Heart left ventricle (tissue), 13 donors: ENCODE measurements around the gene ATP7B.

Experiments used
- CTCF ChIP-seq, 12 donors: fragments of 200-600 bp; sonication (generic) in 4 of 12; IDR thresholded peaks; one replicate each; pipeline versions ENCODE4 v1.5.0 to v1.8.0; 2018 to 2022; ENCODE audit warnings: antibody characterized with exemption in 12 of 12, mild to moderate bottlenecking in 5 of 12
- POLR2A ChIP-seq, 2 donors: fragments of 450-650 bp; IDR thresholded peaks; one replicate each; pipeline ENCODE4 v1.6.1; 2017; ENCODE audit warnings: antibody characterized with exemption in 2 of 2, mild to moderate bottlenecking in 2 of 2, moderate library complexity in 2 of 2
- donor health status: ischemic (EF 13 %, LVEDD 7.1; RV severe dilation, severe dysfunction).
- donor health status: DM: no; HTN: yes; CAD: no.
- donor health status: DM: no; HTN: no; CAD: no.
- donor health status: ischemic (EF 25% LVEDD 6.9; RV normal size, moderate dysfunction).
- donor health status: ischemic (EF 25% LVEDD 5.7; RV mildly dilated, moderate dysfunction).
- donor health status: ischemic (EF 35%, LVEDD 5.7; RV mildly dilated, moderate dysfunction).
- donor health status: nonischemic (EF 11% LVEDD 7.7; RV severe dilation, severe dysfunction).
- donor health status: DM: yes; HTN: yes; CAD: no.
- donor health status: PGD.
- donor health status: ischemic (EF 29% LVEDD 5.4; RV normal size, mild dysfunction).
- donor health status: nonischemic (EF 23%, LVEDD 6.1; RV moderate dilation, normal function).

- TF ChIP-seq POLR2A (IDR thresholded peaks at IDR 0.05): no peak
- TF ChIP-seq CTCF (IDR thresholded peaks at IDR 0.05): no peak
Measured at GRCh38 chr13:52033039-52033438, 21.8 kb upstream of the ATP7B start.
